HG03066 (cell line): Measurements from ENCODE around the gene MAML3.
A peak's percentile ranks its signal among the peaks of the same experiment; 100 is the strongest.

Experiments
- ATAC-seq: cut with Tn5 transposase; IDR thresholded peaks from one replicate; pipeline ENCODE4 v1.9.1; 2021; ENCODE audit warnings: low read depth; ENCODE audit not compliant: unreplicated experiment

MAML3 gene

GRCh38 chr4:139887376-139887802 lies 266.6 kb downstream of the MAML3 start:
- ATAC-seq: no peak

GRCh38 chr4:139886798-139887197 lies 267.2 kb downstream of the MAML3 start:
- ATAC-seq: no peak

GRCh38 chr4:139884438-139884837 lies 269.5 kb downstream of the MAML3 start:
- ATAC-seq: no peak

GRCh38 chr4:139880841-139881240 lies 273.1 kb downstream of the MAML3 start:
- no peak for ATAC-seq

GRCh38 chr4:139878050-139878449 lies 275.9 kb downstream of the MAML3 start:
- ATAC-seq: no peak

GRCh38 chr4:139876337-139876941 lies 277.5 kb downstream of the MAML3 start:
- no peak for ATAC-seq

GRCh38 chr4:139875411-139875825 lies 278.6 kb downstream of the MAML3 start:
- no peak for ATAC-seq

GRCh38 chr4:139873111-139873860 lies 280.7 kb downstream of the MAML3 start:
- ATAC-seq: no peak

- no peak for ATAC-seq
These were observed 281.7 kb downstream of the MAML3 start for GRCh38 chr4:139872274-139872673.

GRCh38 chr4:139869810-139870209 lies 284.2 kb downstream of the MAML3 start:
- ATAC-seq: no peak

- ATAC-seq: no peak
These were observed 287.6 kb downstream of the MAML3 start for GRCh38 chr4:139866276-139866962.

- ATAC-seq: no peak
These were observed 288.4 kb downstream of the MAML3 start for GRCh38 chr4:139865537-139865936.

- no peak for ATAC-seq
These were observed 290.5 kb downstream of the MAML3 start for GRCh38 chr4:139863531-139863930.

- ATAC-seq: no peak
These were observed 292.5 kb downstream of the MAML3 start for GRCh38 chr4:139861471-139861870.

GRCh38 chr4:139860435-139861024 lies 293.5 kb downstream of the MAML3 start:
- no peak for ATAC-seq

- no peak for ATAC-seq
These were observed 294.1 kb downstream of the MAML3 start for GRCh38 chr4:139859876-139860275.

GRCh38 chr4:139858436-139859205 lies 295.4 kb downstream of the MAML3 start:
- ATAC-seq: peak; percentile 93

GRCh38 chr4:139857977-139858376 lies 296.0 kb downstream of the MAML3 start:
- no peak for ATAC-seq

- ATAC-seq: no peak
These were observed 297.0 kb downstream of the MAML3 start for GRCh38 chr4:139857021-139857420.

- ATAC-seq: no peak
These were observed 299.1 kb downstream of the MAML3 start for GRCh38 chr4:139854668-139855403.
